Neural cell (in vitro differentiated cells): ENCODE measurements around the gene DBP. TPM values are rescaled to one million over a fixed set of nuclear protein-coding genes. Genes with fewer than 3 reads are reported as not detected.

ENCODE experiments used
- H2AFZ ChIP-seq: fragments of 200-600, 300-800 bp; sonication (generic), shearing (Covaris generic); 2 replicates; pipeline ENCODE4 v1.6.0; 2014; ENCODE audit warnings: low read depth, mild to moderate bottlenecking, antibody characterized with exemption, low read length, moderate library complexity
- H3F3A ChIP-seq: fragments of 200-600 bp; shearing (Covaris generic); 2 replicates; pipeline ENCODE4 v1.6.1; 2016; ENCODE audit warnings: mild to moderate bottlenecking, moderate library complexity, mixed read lengths, antibody characterized with exemption, low read length; ENCODE audit not compliant: insufficient read depth, poor library complexity, severe bottlenecking
- H3K27ac ChIP-seq: fragments of 200-600, 300-800 bp; sonication (generic), shearing (Covaris generic); 2 replicates; pipeline ENCODE4 v1.5.1; 2014; ENCODE audit warnings: mild to moderate bottlenecking, low read length, moderate library complexity
- H3K27me3 ChIP-seq: fragments of 300-800, 200-600 bp; sonication (generic), shearing (Covaris generic); 2 replicates; pipeline ENCODE4 v1.6.0; 2014; ENCODE audit warnings: mild to moderate bottlenecking, low read depth, low read length, moderate library complexity; ENCODE audit not compliant: insufficient read depth
- H3K36me3 ChIP-seq: fragments of 300-800, 200-600 bp; sonication (generic), shearing (Covaris generic); 2 replicates; pipeline ENCODE4 v1.5.1; 2014; ENCODE audit warnings: mild to moderate bottlenecking, antibody characterized with exemption, low read length, moderate library complexity; ENCODE audit not compliant: insufficient read depth
- H3K4me2 ChIP-seq: fragments of 300-800, 200-600 bp; sonication (generic), shearing (Covaris generic); 2 replicates; pipeline ENCODE4 v1.6.0; 2014; ENCODE audit warnings: mild to moderate bottlenecking, low read length
- H3K4me3 ChIP-seq: fragments of 300-800, 200-600 bp; sonication (generic), shearing (Covaris generic); 2 replicates; pipeline ENCODE4 v1.5.1; 2014; ENCODE audit warnings: mild to moderate bottlenecking, low read length, moderate library complexity
- H3K79me2 ChIP-seq: fragments of 200-600 bp; shearing (Covaris generic); replicated peaks from 2 replicates; pipeline ENCODE4 v1.6.0; 2014; ENCODE audit warnings: mild to moderate bottlenecking, low read length, moderate library complexity; ENCODE audit not compliant: insufficient read depth
- H3K9ac ChIP-seq: fragments of 300-800, 200-600 bp; sonication (generic), shearing (Covaris generic); 2 replicates; pipeline ENCODE4 v1.6.1; 2016; ENCODE audit warnings: mild to moderate bottlenecking, low read length, mixed read lengths
- H3K9me2 ChIP-seq: fragments of 200-600 bp; shearing (Covaris generic); 2 replicates; pipeline ENCODE4 v1.6.1; 2016; ENCODE audit warnings: mild to moderate bottlenecking, low read length, mixed read lengths; ENCODE audit not compliant: insufficient read depth
- H3K9me3 ChIP-seq: fragments of 200-600, 300-800 bp; sonication (generic), shearing (Covaris generic); 2 replicates; pipeline ENCODE4 v1.6.1; 2016; ENCODE audit warnings: mild to moderate bottlenecking, mixed run types, low read length, moderate library complexity, mixed read lengths
- H4K20me1 ChIP-seq: fragments of 200-600 bp; shearing (Covaris generic); 2 replicates; pipeline ENCODE4 v1.6.1; 2016; ENCODE audit warnings: mild to moderate bottlenecking, mixed run types; ENCODE audit not compliant: insufficient read depth
- CTCF ChIP-seq: fragments of 450-650 bp; IDR thresholded peaks from 2 replicates; pipeline ENCODE4 v1.5.1; 2014; ENCODE audit warnings: antibody characterized with exemption, mild to moderate bottlenecking, moderate library complexity; ENCODE audit not compliant: poor library complexity, severe bottlenecking
- EP300 ChIP-seq: fragments of 450-650 bp; conservative IDR thresholded peaks from 2 replicates; pipeline ENCODE4 v1.6.1; 2014; ENCODE audit warnings: antibody characterized with exemption, mild to moderate bottlenecking, moderate library complexity; ENCODE audit not compliant: poor library complexity, severe bottlenecking
- EZH2 ChIP-seq: fragments of 200-600, 300-800 bp; shearing (Covaris generic), sonication (generic); IDR thresholded peaks from 2 replicates; pipeline ENCODE4 v1.6.1; 2014; ENCODE audit warnings: antibody characterized with exemption, low read length, borderline replicate concordance, mild to moderate bottlenecking; ENCODE audit not compliant: insufficient read depth, poor library complexity, severe bottlenecking
- MXI1 ChIP-seq: fragments of 450-650 bp; conservative IDR thresholded peaks from 2 replicates; pipeline ENCODE4 v1.6.1; 2014; ENCODE audit warnings: antibody characterized with exemption, mild to moderate bottlenecking; ENCODE audit not compliant: poor library complexity, severe bottlenecking
- POLR2AphosphoS5 ChIP-seq: IDR thresholded peaks from 2 replicates; pipeline ENCODE4 v1.6.1; 2012
- RAD21 ChIP-seq: fragments of 450-650 bp; conservative IDR thresholded peaks from 2 replicates; pipeline ENCODE4 v1.6.1; 2014; ENCODE audit warnings: antibody characterized with exemption, mild to moderate bottlenecking, moderate library complexity
- REST ChIP-seq: IDR thresholded peaks from 2 replicates; pipeline ENCODE4 v1.6.1; 2012; ENCODE audit warnings: borderline replicate concordance
- SMC3 ChIP-seq: fragments of 450-650 bp; conservative IDR thresholded peaks from 2 replicates; pipeline ENCODE4 v1.6.1; 2014; ENCODE audit warnings: antibody characterized with exemption, mild to moderate bottlenecking, moderate library complexity; ENCODE audit not compliant: poor library complexity
- TAF1 ChIP-seq: IDR thresholded peaks from 2 replicates; pipeline ENCODE4 v1.6.1; 2012; ENCODE audit warnings: low read depth
- polyA plus RNA-seq: library from polyadenylated mRNA; depleted of rRNA; stranded (reverse); fragments of >200 nt; gene quantifications from 2 replicates; pipeline ENCODE4 v1.2.3, GENCODE V29; 2014

DBP gene
- polyA plus RNA-seq, 1 donor from 2014 or later: 3.6 TPM

- Histone ChIP-seq H3K79me2 (no peaks in the 10 kb centered on the region), H3K36me3 (no peaks in the 10 kb centered on the region), H2AFZ (no peak overlapping the region), H3K27ac (no peak overlapping the region), H3K9me2 (no peaks in the 10 kb centered on the region), H4K20me1 (no peaks in the 10 kb centered on the region), H3K4me2 (no peak overlapping the region), H3K9ac (no peak overlapping the region), H3K9me3 (no peaks in the 10 kb centered on the region), H3K4me3 (no peak overlapping the region), H3K27me3 (no peaks in the 10 kb centered on the region), H3F3A (no peaks in the 10 kb centered on the region)
- TF ChIP-seq SMC3 (no peak), CTCF (no peak), EZH2 (no peak), REST (no peak), EP300 (no peak), POLR2AphosphoS5 (no peak), MXI1 (no peak), RAD21 (no peak), TAF1 (no peak)
These were observed 23.9 kb upstream of the DBP start for GRCh38 chr19:48660852-48661710.

GRCh38 chr19:48659768-48660167 lies 22.6 kb upstream of the DBP start:
- Histone ChIP-seq H3K36me3 (no peaks in the 10 kb centered on the region), H3K9me2 (no peaks in the 10 kb centered on the region), H3F3A (no peaks in the 10 kb centered on the region), H2AFZ (no peak overlapping the region), H3K4me3 (no peak overlapping the region), H3K27me3 (no peaks in the 10 kb centered on the region), H3K9ac (no peak overlapping the region), H3K4me2 (no peak overlapping the region), H3K9me3 (no peaks in the 10 kb centered on the region), H3K27ac (no peak overlapping the region), H3K79me2 (no peaks in the 10 kb centered on the region), H4K20me1 (no peaks in the 10 kb centered on the region)
- no peak for TF ChIP-seq CTCF
- TF ChIP-seq POLR2AphosphoS5: no peak
- no peak for TF ChIP-seq MXI1
- no peak for TF ChIP-seq SMC3
- TF ChIP-seq EZH2: no peak
- TF ChIP-seq EP300: no peak
- no peak for TF ChIP-seq REST
- TF ChIP-seq TAF1: no peak
- no peak for TF ChIP-seq RAD21
